Measurements from ENCODE around the gene GOLGA7B.

DNA sequence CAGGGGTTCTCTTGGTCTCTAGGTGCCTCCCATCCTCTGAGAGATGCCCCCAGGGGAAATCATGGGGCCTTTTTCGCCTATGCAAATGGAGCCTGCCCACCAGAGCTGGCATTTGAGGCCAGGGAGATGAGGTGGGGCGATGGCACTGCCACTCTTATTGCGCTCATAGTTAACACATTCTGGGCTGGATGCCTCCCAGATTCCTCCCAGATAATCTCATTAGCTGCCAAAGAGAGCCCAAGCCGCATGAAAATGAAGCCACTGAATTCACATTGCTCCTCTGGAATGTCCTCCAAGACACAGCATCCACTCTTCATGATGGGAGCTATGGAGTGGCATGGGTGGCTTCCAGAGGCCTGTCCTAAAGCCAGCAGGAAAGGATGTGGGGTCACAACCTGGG is 61.0 kb downstream of the GOLGA7B start:
- TF ChIP-seq LEF1 (IDR thresholded peaks at IDR 0.05) (no peak), SREBF2 (CRISPR knock-in tag; IDR thresholded peaks at IDR 0.05) (no peak), MTA3 (IDR thresholded peaks at IDR 0.05; ENCODE audit: borderline replicate concordance) (no peak)

Measured in K562 (cell line).